IMR-90 (cell line): ENCODE data around the gene PTPRN2.
"Not testable (repeated sequence)": the region's sequence is repeated elsewhere in the genome, so short reads cannot be mapped to it uniquely, and the experiment has no call there.

Experiments
- BHLHE40 ChIP-seq: fragments of 150-350 bp; IDR thresholded peaks from 2 replicates; pipeline ENCODE4 v1.6.1; 2016; ENCODE audit warnings: mild to moderate bottlenecking, low read depth, low read length
- CEBPB ChIP-seq: IDR thresholded peaks from 2 replicates; pipeline ENCODE4 v1.6.1; 2012; ENCODE audit warnings: low read depth, low read length, improper control_type of control experiment
- CHD1 ChIP-seq: IDR thresholded peaks from 2 replicates; pipeline ENCODE4 v1.6.1; 2012; ENCODE audit warnings: low read depth, low read length, improper control_type of control experiment
- CTCF ChIP-seq: conservative IDR thresholded peaks from 2 replicates; pipeline ENCODE4 v1.5.1; 2012; ENCODE audit warnings: mild to moderate bottlenecking, low read depth, low read length, improper control_type of control experiment
- ELK1 ChIP-seq: fragments of 150-350 bp; IDR thresholded peaks from 2 replicates; pipeline ENCODE4 v1.6.1; 2016; ENCODE audit warnings: low read depth, mild to moderate bottlenecking, low read length, moderate library complexity, borderline replicate concordance
- FOS ChIP-seq: fragments of 150-350 bp; IDR thresholded peaks from 2 replicates; pipeline ENCODE4 v1.6.1; 2016; ENCODE audit warnings: low read depth, low read length
- MAFK ChIP-seq: IDR thresholded peaks from 2 replicates; pipeline ENCODE4 v1.6.1; 2012; ENCODE audit warnings: low read depth, low read length, improper control_type of control experiment
- MAZ ChIP-seq: IDR thresholded peaks from 2 replicates; pipeline ENCODE4 v1.6.1; 2012; ENCODE audit warnings: low read depth, mild to moderate bottlenecking, low read length, improper control_type of control experiment, moderate library complexity, borderline replicate concordance
- MXI1 ChIP-seq: IDR thresholded peaks from 2 replicates; pipeline ENCODE4 v1.6.1; 2012; ENCODE audit warnings: low read depth, mild to moderate bottlenecking, low read length, moderate library complexity, borderline replicate concordance
- POLR2A ChIP-seq: IDR thresholded peaks from 2 replicates; pipeline ENCODE4 v1.6.1; 2012; ENCODE audit warnings: mild to moderate bottlenecking, low read depth, low read length
- RAD21 ChIP-seq: IDR thresholded peaks from 2 replicates; pipeline ENCODE4 v1.6.1; 2012; ENCODE audit warnings: low read length, improper control_type of control experiment
- RFX5 ChIP-seq: IDR thresholded peaks from 2 replicates; pipeline ENCODE4 v1.8.0; 2012; ENCODE audit warnings: low read depth, mild to moderate bottlenecking, low read length, moderate library complexity
- SMC3 ChIP-seq: fragments of 150-350 bp; IDR thresholded peaks from 2 replicates; pipeline ENCODE4 v1.6.1; 2016; ENCODE audit warnings: low read depth, mild to moderate bottlenecking, antibody characterized with exemption, low read length, moderate library complexity
- USF2 ChIP-seq: fragments of 150-350 bp; IDR thresholded peaks from 2 replicates; pipeline ENCODE4 v1.6.1; 2017; ENCODE audit warnings: mild to moderate bottlenecking, antibody characterized with exemption, low read length, low read depth

GRCh38 chr7:158521795-158522194 is 65.8 kb downstream of the PTPRN2 start:
- not testable (repeated sequence) for TF ChIP-seq RAD21, FOS, BHLHE40, CTCF, POLR2A, MAFK, CEBPB, USF2, SMC3, ELK1, RFX5, CHD1, MXI1, MAZ
